Caco-2 (cell line): ENCODE results near the gene SORBS1. TPM values are rescaled to one million over a fixed set of nuclear protein-coding genes. Genes with fewer than 3 reads are reported as not detected.

Source experiments
- BruUV-seq: library from RNA; stranded (reverse); fragments of 400-500 nt; replicated peaks from 2 replicates; lab custom pipeline; 2021; lab: Mats Ljungman, UMichigan
- CTCF ChIA-PET: fragments of 300-600 bp; sonication (Branson Sonifier 250); formaldehyde crosslinking; loops from one replicate; lab custom pipeline; 2022; ENCODE audit warnings: antibody characterized with exemption; lab: Charles Lee
- POLR2A ChIA-PET: fragments of 300-600 bp; sonication (Branson Sonifier 250); formaldehyde crosslinking; loops from one replicate; lab custom pipeline; 2022; ENCODE audit warnings: antibody characterized with exemption; lab: Charles Lee
- DNase-seq, 2 experiments: peaks; one replicate each; pipeline versions ENCODE4 v3.0.0 to v3.0.0-alpha.2; 2020 to 2022
- H3K27me3 ChIP-seq: replicated peaks from 2 replicates; pipeline ENCODE4 v1.6.0; 2011; ENCODE audit warnings: low read length; ENCODE audit not compliant: control insufficient read depth, insufficient read depth
- H3K36me3 ChIP-seq: 2 replicates; pipeline ENCODE4 v1.5.1; 2011; ENCODE audit warnings: low read length; ENCODE audit not compliant: control insufficient read depth, insufficient read depth
- H3K4me1 ChIP-seq: fragments of 250-450 bp; sonication (Bioruptor Pico); 2 replicates; pipeline ENCODE4 v1.5.1; 2020; ENCODE audit warnings: mild to moderate bottlenecking
- H3K4me3 ChIP-seq: 2 replicates; pipeline ENCODE4 v1.5.1; 2011; ENCODE audit warnings: low read depth, mild to moderate bottlenecking, control low read depth, low read length
- H3K9me3 ChIP-seq: fragments of 250-450 bp; sonication (Bioruptor Pico); 2 replicates; pipeline ENCODE4 v1.5.1; 2020; ENCODE audit warnings: mild to moderate bottlenecking, moderate library complexity
- H3K27ac Mint-ChIP-seq: one replicate; pipeline ENCODE4 v1.8.0; 2022; ENCODE audit warnings: mixed read lengths; ENCODE audit not compliant: unreplicated experiment
- H3K27me3 Mint-ChIP-seq: one replicate; pipeline ENCODE4 v1.8.0; 2022; ENCODE audit warnings: mixed read lengths; ENCODE audit not compliant: insufficient read depth, unreplicated experiment
- H3K36me3 Mint-ChIP-seq: one replicate; pipeline ENCODE4 v1.8.0; 2022; ENCODE audit warnings: mild to moderate bottlenecking, mixed read lengths; ENCODE audit not compliant: insufficient read depth, unreplicated experiment
- H3K4me1 Mint-ChIP-seq: one replicate; pipeline ENCODE4 v1.8.0; 2022; ENCODE audit warnings: low read depth, mixed read lengths; ENCODE audit not compliant: unreplicated experiment
- H3K4me3 Mint-ChIP-seq: one replicate; pipeline ENCODE4 v1.8.0; 2022; ENCODE audit warnings: mild to moderate bottlenecking, moderate library complexity, mixed read lengths; ENCODE audit not compliant: unreplicated experiment
- H3K9me3 Mint-ChIP-seq: one replicate; pipeline ENCODE4 v1.8.0; 2022; ENCODE audit warnings: mixed read lengths; ENCODE audit not compliant: unreplicated experiment
- intact Hi-C: fragments of 100-400 bp; cut with micrococcal nuclease; formaldehyde crosslinking; loops from one replicate; pipeline ENCODE4 v1.10.0; 2022; ENCODE audit not compliant: unreplicated experiment
- total RNA-seq: library from RNA; stranded (reverse); gene quantifications from 2 replicates; pipeline ENCODE4 v1.2.3, GENCODE V29; 2022
- TF ChIP-seq, protein P1 (sequence below), 2 experiments: fragments of 200-600 bp in 1 of 2; IDR thresholded peaks; 1 replicate in 1 of 2; 2 replicates in 1 of 2; pipeline versions ENCODE4 v1.5.1 to v1.8.0; 2011 to 2022; ENCODE audit warnings: antibody characterized with exemption in 1 of 2, control low read depth in 1 of 2, inconsistent platforms in 1 of 2, low read depth in 1 of 2, low read length in 1 of 2, mild to moderate bottlenecking in 1 of 2, moderate library complexity in 1 of 2; ENCODE audit not compliant: insufficient read depth in 1 of 2, severe bottlenecking in 1 of 2, unreplicated experiment in 1 of 2

Gene SORBS1
- total RNA-seq, 1 experiment from 2014 or later, result 39.3 TPM

DNA sequence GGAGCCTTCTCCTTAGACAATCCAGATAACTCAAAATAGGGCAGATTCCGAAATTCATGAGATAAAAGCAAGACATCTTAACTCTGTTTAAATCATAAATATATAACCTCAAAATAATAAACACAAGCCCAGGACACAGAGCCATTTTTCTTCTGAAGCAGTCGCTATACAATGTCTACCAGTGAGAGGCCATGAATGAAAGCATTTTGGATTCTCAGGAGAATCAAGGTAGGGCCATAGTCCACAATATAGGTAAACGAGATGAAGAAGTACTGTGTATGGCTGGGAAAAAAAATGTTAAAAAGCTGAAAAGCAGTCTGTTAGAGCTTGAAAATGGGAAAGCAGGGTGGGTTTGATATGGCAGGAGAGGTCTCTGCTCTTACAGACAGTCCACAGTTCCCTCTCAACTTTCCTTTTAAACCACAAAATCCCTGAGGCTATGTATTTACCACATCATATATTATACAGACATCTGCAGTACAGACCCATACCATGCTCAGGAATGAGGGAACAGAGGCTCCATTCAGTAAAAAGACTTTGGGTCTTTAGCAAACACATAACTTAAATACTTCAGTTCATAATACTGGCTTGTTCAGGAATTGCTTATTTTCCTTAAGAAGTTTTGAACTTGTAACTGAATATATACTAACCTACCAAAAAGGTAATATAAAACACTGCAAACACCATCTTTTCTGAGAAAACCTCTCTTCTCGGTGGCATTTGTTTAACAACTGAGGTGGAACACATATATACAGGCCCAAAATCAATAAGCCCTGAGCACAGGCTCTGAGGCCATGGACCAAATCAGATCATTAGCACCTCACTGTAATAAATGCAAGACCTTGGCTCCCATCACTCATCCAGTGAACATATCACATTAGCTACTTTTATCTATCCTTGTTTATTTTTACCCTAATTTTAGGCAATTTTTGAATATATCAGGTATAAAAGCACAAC is 109.3 kb downstream of the SORBS1 start:
- DNase-seq, result no peak
- BruUV-seq, result no TSS peak
- Mint-ChIP-seq H3K27me3 (no peaks in the 10 kb centered on the region), H3K4me1 (peaks cover 27% of the 10 kb centered on the region), H3K27ac (peak overlapping the region; percentile 7), H3K4me3 (no peak overlapping the region), H3K36me3 (peaks cover 6% of the 10 kb centered on the region), H3K9me3 (no peaks in the 10 kb centered on the region)
- Histone ChIP-seq H3K4me1 (peaks cover 17% of the 10 kb centered on the region), H3K27me3 (no peaks in the 10 kb centered on the region), H3K36me3 (no peaks in the 10 kb centered on the region), H3K4me3 (no peak overlapping the region), H3K9me3 (no peaks in the 10 kb centered on the region)
- POLR2A ChIA-PET, result no interaction called here
- intact Hi-C loops, result loop anchor here (2.0 kb wide), 1 partner anchor 15 kb away; no protein-coding TSS in a partner anchor
- CTCF ChIA-PET, result interaction anchor here (0.7 to 1.2 kb wide), 3 partner anchors 15 to 149 kb away, joined by 3 to 4 read pairs (median 4); no protein-coding TSS in a partner anchor
- TF ChIP-seq, protein P1, sequence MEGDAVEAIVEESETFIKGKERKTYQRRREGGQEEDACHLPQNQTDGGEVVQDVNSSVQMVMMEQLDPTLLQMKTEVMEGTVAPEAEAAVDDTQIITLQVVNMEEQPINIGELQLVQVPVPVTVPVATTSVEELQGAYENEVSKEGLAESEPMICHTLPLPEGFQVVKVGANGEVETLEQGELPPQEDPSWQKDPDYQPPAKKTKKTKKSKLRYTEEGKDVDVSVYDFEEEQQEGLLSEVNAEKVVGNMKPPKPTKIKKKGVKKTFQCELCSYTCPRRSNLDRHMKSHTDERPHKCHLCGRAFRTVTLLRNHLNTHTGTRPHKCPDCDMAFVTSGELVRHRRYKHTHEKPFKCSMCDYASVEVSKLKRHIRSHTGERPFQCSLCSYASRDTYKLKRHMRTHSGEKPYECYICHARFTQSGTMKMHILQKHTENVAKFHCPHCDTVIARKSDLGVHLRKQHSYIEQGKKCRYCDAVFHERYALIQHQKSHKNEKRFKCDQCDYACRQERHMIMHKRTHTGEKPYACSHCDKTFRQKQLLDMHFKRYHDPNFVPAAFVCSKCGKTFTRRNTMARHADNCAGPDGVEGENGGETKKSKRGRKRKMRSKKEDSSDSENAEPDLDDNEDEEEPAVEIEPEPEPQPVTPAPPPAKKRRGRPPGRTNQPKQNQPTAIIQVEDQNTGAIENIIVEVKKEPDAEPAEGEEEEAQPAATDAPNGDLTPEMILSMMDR (IDR thresholded peaks at IDR 0.05; ENCODE audit: insufficient read depth in 1 of 2, low read depth in 1 of 2, low read length in 1 of 2, severe bottlenecking in 1 of 2, unreplicated experiment in 1 of 2), result no peak

DNA sequence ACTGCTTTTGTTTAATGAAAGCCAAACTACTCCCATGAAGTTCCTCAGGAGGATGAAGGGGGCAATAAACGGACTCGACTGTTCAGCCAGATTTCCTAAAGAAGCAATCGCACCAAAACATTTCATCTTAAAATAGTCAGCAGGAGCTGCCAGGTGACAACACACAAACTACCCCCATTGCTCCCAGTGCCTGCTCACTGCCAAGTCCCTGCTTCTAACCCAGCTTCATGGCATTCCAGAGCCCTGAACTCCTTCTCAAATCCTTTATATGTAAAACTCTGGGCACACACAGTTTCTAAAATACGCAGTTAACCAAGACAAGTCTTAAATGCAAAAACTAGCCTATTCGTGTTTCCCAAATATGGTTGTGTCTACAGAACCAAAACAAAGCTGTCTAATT is 110.0 kb downstream of the SORBS1 start:
- Histone ChIP-seq H3K4me3 (no peak overlapping the region), H3K4me1 (peaks cover 17% of the 10 kb centered on the region), H3K27me3 (no peaks in the 10 kb centered on the region), H3K9me3 (no peaks in the 10 kb centered on the region), H3K36me3 (no peaks in the 10 kb centered on the region)
- no TSS peak for BruUV-seq
- TF ChIP-seq, protein P1 (IDR thresholded peaks at IDR 0.05; ENCODE audit: insufficient read depth in 1 of 2, low read depth in 1 of 2, low read length in 1 of 2, severe bottlenecking in 1 of 2, unreplicated experiment in 1 of 2), result no peak
- H3K4me3 Mint-ChIP-seq, result no peak overlapping the region
- no peaks in the 10 kb centered on the region for H3K9me3 Mint-ChIP-seq
- CTCF ChIA-PET, result interaction anchor here (1.2 kb wide), 1 partner anchor 16 kb away, joined by 4 read pairs; no protein-coding TSS in a partner anchor
- intact Hi-C loops, result loop anchor here (2.0 kb wide), 1 partner anchor 16 kb away; no protein-coding TSS in a partner anchor
- POLR2A ChIA-PET, result no interaction called here
- peaks cover 6% of the 10 kb centered on the region for H3K36me3 Mint-ChIP-seq
- peaks cover 27% of the 10 kb centered on the region for H3K4me1 Mint-ChIP-seq
- H3K27me3 Mint-ChIP-seq, result no peaks in the 10 kb centered on the region
- H3K27ac Mint-ChIP-seq, result peak overlapping the region; percentile 7
- no peak for DNase-seq

DNA sequence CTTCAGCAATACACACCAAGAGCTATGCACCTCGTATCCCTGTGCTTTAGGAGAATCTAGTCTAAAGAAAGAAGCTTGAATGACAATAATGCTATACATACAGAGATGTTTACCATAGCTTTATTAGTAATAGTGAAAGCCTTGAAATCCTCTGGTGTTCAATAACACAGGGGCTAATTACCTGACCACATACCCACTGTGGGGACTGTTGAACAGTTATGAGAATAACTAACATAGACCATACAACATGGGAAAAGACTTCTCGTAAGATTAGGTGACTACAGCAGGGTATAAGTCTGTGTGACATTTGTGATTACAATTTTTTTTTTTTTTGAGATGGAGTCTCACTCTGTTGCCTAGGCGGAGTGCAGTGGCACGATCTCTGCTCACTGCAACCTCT is 111.0 kb downstream of the SORBS1 start:
- no peak overlapping the region for H3K4me3 Mint-ChIP-seq
- H3K9me3 Mint-ChIP-seq, result no peaks in the 10 kb centered on the region
- no peaks in the 10 kb centered on the region for H3K27me3 Mint-ChIP-seq
- ChIA-PET POLR2A (no interaction called here), CTCF (no interaction called here)
- BruUV-seq, result no TSS peak
- H3K4me3 ChIP-seq, result no peak overlapping the region
- H3K9me3 ChIP-seq, result no peaks in the 10 kb centered on the region
- peaks cover 32% of the 10 kb centered on the region for H3K4me1 Mint-ChIP-seq
- no peaks in the 10 kb centered on the region for H3K36me3 ChIP-seq
- peaks cover 6% of the 10 kb centered on the region for H3K36me3 Mint-ChIP-seq
- no peaks in the 10 kb centered on the region for H3K27me3 ChIP-seq
- H3K4me1 ChIP-seq, result peaks cover 17% of the 10 kb centered on the region
- DNase-seq, result no peak
- intact Hi-C loops, result loop anchor here (2.0 kb wide), 1 partner anchor 17 kb away; no protein-coding TSS in a partner anchor
- TF ChIP-seq, protein P1 (IDR thresholded peaks at IDR 0.05; ENCODE audit: insufficient read depth in 1 of 2, low read depth in 1 of 2, low read length in 1 of 2, severe bottlenecking in 1 of 2, unreplicated experiment in 1 of 2), result no peak
- no peak overlapping the region for H3K27ac Mint-ChIP-seq
